Right kidney (tissue), 1 donor: ENCODE measurements around the gene UMPS.

Experiments
- DNase-seq: peaks from one replicate; pipeline ENCODE4 v3.0.0-alpha.2; 2016

Gene UMPS

GRCh38 chr3:124763206-124763605, 33.0 kb downstream of the UMPS start:
- no peak for DNase-seq

GRCh38 chr3:124763644-124764358, 33.5 kb downstream of the UMPS start:
- DNase-seq = no peak

- DNase-seq = no peak
These were observed 34.5 kb downstream of the UMPS start for GRCh38 chr3:124764746-124765145.

GRCh38 chr3:124765197-124765840, 35.1 kb downstream of the UMPS start:
- no peak for DNase-seq

GRCh38 chr3:124766113-124767095, 36.2 kb downstream of the UMPS start:
- DNase-seq = no peak

- no peak for DNase-seq
These were observed 37.0 kb downstream of the UMPS start for GRCh38 chr3:124767264-124767663.

GRCh38 chr3:124767691-124768090, 37.4 kb downstream of the UMPS start:
- no peak for DNase-seq

- DNase-seq = no peak
These were observed 38.6 kb downstream of the UMPS start for GRCh38 chr3:124768812-124769211.

GRCh38 chr3:124769462-124769861, 39.2 kb downstream of the UMPS start:
- DNase-seq = no peak

GRCh38 chr3:124770336-124771082, 40.3 kb downstream of the UMPS start:
- no peak for DNase-seq

- DNase-seq = no peak
These were observed 40.8 kb downstream of the UMPS start for GRCh38 chr3:124771083-124771445.

GRCh38 chr3:124772081-124772831, 42.0 kb downstream of the UMPS start:
- DNase-seq = peak; percentile 57

GRCh38 chr3:124773351-124774326, 43.4 kb downstream of the UMPS start:
- DNase-seq = no peak

- no peak for DNase-seq
These were observed 44.1 kb downstream of the UMPS start for GRCh38 chr3:124774327-124774718.

GRCh38 chr3:124774841-124775402, 44.7 kb downstream of the UMPS start:
- no peak for DNase-seq

GRCh38 chr3:124775877-124776276, 45.6 kb downstream of the UMPS start:
- DNase-seq = no peak

- DNase-seq = no peak
These were observed 46.6 kb downstream of the UMPS start for GRCh38 chr3:124776856-124777255.

GRCh38 chr3:124777762-124778470, 47.7 kb downstream of the UMPS start:
- no peak for DNase-seq

GRCh38 chr3:124779116-124779515, 48.9 kb downstream of the UMPS start:
- DNase-seq = no peak
